NCI-H345 treated with DMSO at 0.1 percent for 48 hours (cell line): ENCODE data around the gene THSD7B.

Experiments used
- DNase-seq: peaks from one replicate; lab custom pipeline; 2025; ENCODE audit not compliant: unreplicated experiment; lab: John Stamatoyannopoulos, UW

THSD7B gene

DNA sequence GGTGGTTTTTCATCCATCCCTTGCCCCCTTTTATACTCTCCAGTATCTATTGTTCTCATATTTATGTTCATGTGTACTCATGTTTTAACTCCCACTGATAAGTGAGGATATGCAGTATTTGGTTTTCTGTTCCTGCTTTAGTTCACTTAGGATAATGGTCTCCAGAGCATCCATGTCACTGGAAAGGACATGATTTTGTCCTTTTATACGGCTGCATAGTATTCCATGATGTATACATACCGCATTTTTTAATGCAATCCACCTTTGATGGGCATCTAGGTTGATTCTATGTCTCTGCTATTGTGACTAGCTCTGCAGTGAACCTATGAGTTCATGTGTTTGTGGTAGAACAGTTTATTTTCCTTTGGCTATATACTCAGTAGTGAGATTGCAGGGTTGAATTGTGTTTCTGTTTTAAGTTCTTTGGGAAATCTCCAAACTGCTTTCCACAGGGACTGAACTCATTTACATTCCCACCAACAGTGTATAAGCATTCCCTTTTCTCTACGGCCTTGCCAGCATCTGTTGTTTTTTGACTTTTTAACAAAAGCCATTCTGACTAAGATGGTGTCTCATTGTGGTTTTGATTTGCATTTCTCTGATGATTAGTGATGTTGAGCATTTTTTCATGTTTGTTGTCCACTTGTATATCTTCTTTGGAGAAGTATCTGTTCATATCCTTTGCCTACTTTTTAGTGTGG is 420.2 kb downstream of the THSD7B start:
- no peak for DNase-seq

DNA sequence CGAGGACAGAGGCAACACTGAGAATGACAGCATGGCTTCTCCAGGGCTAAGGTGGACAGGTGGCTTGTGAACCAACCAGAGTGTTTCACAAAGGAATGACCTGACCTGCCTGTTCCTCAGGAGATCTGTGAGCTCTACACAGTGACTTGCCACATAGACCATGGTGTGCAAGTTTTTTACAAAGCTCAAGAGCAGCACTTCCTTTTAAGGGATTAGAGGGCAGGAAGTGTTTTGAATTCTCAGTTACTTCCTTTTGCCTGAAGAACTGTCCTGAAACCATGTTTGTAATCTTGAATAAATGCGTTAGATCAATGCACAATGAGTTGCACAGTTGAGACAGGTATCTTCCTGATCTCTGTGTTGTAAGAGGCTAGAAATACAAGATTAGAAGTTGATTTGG is 421.9 kb downstream of the THSD7B start:
- no peak for DNase-seq

DNA sequence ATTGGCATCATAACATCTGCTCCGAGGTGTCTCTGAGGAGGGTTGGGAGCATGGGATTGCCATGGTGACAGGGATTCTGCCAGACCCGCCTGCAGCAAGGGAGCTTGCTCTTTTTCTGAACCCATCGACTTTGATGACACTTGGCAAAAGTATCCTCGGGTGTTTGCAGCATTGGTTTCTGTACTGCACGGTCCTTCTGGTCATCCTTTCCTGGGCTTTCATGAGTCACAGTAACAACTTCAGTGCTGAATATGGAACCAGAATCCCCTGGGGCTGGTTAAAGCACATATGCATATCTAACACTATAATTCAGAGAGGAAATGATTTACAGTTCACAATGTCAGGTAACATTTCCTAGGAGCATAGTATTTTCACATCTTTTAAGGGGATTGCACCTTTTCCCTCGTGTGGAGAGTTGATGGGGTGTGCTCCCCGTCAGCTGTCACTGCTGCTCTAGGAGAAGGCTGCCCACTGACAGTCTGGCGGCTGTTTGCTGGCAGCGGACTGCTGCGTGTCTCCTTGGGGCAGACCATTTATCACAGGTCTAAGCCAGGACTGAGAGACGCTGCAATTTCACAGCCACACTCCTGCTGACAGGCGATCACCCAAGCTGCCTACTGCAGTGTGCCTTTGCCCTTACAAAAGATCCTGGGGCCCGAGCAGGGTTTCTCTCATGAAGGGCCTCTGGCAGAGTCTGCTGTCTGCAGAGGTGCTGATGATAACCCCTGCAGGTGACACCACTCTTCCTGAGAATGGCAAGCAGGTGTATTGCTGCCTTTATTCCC is 425.3 kb downstream of the THSD7B start:
- no peak for DNase-seq

DNA sequence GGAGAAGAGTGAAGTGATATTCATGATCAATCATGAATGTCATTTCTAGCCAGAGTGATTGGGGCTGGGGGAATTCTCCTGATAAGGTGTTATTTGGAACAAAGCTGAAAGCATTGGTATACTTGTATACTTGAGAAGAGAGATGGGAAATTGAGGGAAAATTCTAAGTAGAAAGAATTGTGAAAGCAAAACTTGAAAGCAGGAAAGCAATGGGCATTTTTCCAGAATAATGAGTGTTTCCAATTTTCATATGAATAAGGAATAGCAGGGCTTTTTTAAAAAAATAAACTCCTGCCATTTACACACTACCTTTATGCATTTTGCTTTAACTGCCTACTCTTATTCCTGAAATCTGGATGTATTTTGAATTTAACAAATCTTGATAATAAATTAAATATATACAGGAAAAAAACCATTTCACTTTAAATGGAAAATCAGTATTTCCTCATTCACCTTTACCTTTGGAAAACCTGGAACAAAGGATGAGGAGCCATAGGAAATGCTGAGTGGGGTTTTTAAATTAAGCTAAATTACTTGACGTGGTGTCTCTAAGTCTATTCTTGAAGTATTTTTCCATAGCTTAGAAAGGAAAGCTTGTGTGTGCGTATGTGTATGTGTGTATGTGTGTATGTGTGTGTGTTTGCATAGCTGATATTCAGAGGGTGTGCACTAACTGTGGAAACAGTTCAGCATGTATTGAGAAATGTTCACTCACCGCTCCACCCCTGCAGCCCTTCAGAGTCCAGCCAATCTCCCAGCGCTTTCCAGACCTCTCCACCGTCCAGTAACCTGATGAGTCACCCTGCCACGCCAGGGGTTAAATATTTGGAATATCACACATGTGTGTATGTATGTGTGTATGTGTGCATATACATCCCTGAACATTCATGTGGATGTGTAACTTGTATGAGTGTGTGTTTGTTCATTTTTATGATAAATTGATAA is 427.3 kb downstream of the THSD7B start:
- DNase-seq, result no peak

DNA sequence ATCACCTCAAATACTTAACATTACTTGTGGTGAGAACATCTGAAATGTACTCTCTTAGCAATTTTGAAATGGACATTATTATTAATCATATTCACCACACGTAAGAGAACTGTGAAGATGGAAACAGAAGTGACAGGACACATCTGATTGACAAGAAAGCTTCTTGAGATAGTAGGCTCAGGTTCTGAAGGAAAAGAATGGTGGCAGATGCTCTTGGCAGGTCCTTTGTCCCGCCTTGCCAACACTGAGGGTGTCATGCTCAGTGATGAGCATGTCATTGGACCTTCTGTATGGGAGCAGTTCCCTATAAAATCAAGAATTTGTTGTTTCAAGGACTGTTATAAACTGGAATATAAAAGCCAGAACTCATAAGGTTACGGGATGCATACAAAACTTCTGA is 428.1 kb downstream of the THSD7B start:
- no peak for DNase-seq

DNA sequence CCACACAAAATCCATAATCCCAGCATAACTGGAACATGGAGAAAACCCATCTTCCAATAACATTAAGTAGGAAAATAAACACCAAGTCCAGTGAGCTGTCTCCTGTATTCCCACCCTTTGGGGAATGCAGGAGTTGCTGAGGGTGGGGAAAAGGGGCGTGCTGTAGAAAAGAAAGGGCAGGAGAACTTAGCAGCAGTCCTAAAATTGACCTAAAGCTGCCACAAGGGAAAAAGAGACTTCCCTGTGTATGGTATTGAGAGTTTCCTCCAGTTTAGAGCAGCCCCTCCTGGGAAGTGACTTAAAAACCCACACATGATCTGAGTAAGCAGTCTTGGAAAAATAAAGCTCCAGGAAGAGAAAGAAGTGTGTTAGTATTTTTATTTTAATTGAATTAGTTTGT is 428.8 kb downstream of the THSD7B start:
- DNase-seq, result no peak

DNA sequence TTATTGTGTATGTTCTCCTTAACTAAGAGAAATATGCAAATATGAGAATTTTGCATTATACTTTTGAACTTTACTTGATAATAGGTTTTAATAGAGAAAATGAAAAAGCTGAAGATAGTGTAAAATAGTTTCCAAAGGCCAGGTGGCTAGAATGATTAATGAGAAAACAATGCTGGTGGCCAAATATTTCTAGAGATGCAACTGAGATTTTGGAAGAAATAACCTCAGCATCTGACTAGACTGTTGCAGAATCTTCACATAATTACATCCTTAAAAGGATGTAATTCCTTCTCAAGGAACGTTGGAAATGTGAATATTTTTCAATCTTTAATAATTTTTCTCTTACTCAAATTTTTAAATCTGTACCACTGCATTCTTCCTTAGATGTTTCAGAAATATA is 434.4 kb downstream of the THSD7B start:
- DNase-seq, result no peak

DNA sequence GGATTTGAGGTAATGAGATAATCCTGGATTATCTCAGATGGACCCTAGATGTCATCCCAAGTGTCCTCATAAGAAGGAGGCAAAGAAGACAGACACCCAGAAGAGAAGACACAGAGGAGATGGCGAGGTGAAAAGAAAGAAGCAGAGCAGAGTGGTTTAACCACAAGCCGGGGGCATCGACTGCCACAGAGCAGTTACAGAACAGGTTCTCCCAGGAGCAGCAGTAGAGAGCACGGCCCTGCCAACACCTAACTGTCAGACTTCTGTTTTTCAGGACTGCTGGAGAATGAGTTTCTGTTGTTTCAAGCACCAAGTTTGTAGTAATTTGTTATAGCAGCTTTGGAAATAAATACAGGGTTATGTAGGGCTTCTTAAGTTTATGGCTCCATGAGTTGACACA is 437.0 kb downstream of the THSD7B start:
- DNase-seq, result no peak

DNA sequence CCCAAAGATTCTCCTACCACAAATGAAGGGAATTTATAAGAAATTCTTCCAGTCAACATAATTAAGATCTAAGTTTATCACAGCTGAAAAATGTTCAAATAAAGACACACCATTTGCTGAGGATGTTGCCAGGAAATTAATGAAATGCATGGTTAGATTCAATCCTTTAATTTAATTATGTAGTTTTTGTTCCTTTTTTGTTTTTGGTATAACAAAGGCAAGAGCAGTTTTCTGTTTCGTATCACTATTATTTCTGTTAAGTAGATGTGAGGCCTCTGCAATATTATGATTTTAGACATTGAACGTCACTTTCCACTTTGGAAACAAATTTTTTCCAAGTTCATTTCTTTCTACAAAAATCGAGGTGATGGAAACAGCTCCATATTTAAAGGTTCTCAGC is 440.0 kb downstream of the THSD7B start:
- no peak for DNase-seq

DNA sequence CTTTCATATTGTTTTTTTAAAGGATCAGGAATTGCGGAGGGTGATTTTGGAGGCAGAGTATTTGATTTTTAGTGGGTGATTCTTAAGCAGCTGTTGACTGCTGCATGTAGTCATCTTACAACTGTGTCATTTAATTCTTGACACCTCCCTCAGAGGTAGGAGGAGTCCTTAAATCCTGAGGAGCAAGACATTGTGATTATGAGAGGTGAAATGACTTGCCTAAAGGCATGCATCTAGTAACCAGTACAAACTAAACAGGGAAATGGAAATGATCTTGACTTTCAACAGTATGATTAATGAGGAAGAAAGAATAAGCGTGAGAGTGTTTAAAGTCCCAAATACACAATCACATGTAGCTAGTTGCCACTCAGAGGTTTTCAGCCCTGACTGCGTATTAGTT is 440.7 kb downstream of the THSD7B start:
- DNase-seq, result no peak

DNA sequence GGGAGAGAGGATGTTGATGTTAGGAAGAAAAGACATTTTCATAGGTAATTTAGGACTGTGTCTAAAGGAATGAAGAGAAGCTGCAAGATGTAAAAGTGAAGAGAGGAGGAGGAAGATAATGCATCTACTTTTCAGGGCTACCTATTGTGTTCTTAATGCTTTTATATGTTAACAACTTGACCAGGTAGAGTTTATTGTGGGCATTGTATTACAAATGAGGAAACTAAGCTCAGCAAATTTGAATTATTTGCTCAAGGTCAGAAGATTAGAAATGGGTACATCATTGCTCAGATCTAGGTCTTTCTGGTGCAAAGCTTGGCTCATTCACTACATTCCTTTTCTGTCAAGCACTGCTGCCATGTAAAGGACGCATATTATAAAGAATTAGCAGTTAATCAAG is 441.7 kb downstream of the THSD7B start:
- DNase-seq, result no peak

DNA sequence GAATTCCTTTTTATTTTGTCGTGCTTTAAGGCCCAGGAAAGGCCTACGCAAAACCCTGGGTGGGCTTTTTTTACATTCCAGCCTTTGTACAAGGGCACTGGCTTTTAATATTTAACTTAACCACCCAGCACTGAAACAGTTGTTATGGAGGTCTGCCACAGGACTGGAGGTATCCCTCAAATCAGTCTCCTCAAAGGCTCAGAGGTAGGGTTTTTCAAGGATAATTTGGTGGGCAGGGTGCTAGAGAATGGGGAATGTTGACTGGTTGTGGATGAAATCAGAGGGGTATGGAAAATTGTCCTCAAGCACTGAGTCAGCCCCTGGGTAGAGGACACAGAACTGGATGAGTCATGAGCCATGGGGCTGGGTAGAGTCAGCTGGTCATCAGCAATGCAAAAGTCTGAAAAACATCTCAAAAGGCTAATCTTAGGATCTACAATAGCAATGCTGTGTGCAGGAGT is 443.1 kb downstream of the THSD7B start:
- DNase-seq, result no peak

DNA sequence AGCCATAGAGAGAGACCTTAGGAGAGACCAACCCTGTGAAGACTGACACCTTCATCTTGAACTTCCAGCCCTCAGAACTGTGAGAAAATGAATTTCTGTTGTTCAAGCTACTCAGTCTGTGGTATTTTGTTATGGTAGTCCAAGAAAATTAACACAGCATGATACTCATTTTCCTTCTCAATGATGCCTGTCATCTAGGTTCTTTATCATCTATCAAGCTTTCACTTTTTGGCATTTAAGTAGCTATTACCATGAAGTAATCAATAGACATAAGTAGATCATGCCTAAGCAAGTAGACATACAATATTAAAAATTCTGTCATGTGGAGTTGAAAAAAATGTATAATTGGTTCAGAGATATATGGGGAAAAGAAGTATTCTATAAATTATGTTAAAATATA is 444.7 kb downstream of the THSD7B start:
- no peak for DNase-seq

DNA sequence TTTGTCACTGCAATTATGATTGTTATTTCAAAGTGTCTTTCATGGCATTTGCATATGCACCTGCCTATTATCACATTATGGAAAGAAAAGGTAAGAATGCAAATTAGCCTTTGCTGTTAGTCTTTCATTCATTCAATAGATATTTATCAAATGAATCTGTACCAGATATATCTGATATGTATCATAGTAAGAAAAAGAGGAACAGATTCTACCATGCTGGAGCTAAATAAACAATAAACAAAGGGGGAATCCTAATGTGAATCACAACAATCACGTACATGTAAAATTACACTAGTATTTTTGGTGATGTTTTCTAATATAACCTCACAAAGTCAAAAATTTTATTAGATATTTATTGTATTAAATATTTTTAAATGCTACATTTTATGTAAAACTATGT is 446.4 kb downstream of the THSD7B start:
- no peak for DNase-seq

DNA sequence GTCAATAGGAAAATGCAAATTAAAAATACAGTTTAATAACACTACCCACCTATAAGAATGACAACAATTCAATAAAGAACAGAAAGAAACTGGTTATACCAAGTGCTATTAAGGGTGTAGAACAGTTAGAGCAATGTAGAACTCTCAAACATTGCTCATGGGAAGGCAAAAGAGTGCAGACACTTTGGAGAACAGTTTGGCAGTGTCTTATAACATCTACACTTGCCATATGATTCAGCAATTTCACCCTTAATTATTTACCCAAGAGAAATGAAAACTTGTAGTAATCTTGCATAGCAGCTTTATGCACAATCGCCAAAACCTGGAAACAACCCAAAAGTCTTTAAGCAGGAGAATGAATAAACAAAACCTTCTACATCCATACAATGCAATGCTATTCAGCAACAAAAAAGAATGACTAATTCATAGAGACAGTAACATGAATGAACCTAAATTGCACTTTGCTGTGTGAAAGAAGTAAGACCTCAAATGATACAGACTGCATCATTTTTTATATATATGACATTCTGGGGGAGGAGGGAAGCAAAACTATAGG is 455.2 kb downstream of the THSD7B start:
- DNase-seq, result no peak

DNA sequence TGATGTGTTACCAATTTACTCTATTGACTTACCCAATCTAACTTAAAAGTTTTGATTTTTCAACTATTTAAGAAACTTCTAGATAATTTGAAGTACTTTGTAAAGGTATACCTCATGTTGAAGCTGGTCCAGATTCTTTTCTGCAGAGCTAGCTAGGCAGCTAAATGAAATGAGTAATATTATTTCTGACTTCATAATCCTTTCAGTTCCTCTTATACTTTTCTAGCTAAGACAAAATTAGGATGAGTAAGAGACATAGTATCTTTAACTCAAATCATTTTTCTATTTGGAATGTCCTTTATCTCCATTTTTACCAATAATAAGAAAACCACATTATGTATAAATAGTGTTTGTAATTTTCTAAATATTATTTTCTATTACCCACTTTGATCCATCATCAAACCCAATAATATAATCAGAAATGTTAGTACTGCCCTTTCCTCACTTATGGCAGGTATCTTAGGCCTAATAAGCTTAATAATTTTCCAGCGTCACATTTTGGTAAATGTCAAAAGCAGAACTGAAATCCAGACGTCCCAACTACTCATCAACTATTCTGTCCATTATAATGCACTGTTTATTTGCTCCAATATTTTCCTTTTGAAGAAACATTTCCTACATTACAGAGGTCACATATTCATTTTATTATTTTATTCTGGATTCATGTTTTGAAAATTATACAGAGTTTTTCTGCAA is 456.6 kb downstream of the THSD7B start:
- no peak for DNase-seq

DNA sequence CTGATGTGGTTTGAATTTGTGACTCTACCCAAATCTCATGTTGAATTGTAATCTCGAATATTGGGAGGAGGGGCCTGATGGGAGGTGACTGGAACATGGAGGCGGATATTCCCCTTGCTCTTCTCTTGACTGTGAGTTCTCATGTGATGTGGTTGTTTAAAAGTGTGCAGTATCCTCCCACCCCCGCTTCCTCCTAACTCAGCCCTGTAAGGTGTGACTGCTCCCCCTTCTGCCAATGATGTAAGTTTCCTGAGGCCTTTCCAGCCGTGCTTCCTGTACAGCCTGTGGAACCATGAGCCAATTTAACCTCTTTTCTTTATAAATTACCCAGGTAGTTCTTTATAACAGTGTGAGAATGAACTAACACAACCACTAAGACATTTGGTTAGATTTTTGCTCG is 458.4 kb downstream of the THSD7B start:
- DNase-seq, result no peak

DNA sequence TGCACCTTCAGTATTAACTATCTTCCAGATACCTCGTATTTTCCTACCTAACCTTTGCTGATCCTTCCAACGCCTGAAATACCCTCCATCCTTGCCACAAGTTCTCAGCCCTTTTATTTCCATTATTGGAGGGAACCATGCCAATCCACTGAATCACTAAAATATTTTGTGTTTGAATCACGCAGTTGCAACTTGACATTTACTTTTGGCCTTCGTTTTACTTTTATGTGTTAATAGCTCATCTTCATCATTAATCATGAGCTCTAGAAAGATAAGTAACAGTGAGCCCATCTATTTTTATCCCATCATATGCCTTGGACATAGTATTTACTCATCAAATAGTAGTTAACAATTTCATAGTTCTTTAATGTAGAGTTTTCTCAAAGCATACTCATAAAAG is 463.2 kb downstream of the THSD7B start:
- no peak for DNase-seq

DNA sequence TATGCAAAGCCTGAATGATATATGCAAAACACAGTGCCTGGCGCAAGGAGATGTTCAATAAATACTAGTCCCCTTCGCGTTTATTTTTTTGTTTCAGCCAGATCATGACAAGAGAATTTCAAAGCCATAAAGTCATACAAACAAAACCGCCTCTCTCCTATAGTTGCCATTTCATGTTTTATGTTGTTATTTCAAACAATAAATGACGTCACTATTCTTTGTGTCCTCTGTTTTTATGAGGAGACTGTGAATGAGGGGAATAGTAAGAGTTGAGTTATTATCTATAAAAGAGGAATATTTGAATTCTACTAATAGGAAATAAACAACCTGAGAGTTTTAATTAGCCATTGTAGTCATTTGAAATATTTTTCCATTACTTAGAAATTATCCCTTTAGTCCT is 464.5 kb downstream of the THSD7B start:
- no peak for DNase-seq

DNA sequence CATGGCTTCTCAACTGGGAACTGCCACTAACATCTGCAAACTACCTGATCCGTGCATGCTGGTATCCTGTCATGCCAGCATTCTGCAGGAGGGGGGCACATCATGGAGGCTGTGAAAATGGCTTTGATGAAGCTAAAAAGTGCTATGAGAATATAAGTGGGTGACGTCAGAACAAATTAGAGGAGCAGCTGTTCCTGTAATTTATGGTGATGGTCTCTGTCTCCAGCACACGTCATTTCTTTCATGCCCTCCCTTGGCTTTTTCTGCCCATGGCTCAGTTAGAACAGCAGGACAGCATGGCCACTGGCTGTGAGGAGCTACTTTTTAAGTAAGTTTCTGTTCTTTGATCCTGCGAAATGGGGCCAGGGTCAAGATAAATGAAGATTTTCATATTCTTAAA is 466.3 kb downstream of the THSD7B start:
- no peak for DNase-seq

DNA sequence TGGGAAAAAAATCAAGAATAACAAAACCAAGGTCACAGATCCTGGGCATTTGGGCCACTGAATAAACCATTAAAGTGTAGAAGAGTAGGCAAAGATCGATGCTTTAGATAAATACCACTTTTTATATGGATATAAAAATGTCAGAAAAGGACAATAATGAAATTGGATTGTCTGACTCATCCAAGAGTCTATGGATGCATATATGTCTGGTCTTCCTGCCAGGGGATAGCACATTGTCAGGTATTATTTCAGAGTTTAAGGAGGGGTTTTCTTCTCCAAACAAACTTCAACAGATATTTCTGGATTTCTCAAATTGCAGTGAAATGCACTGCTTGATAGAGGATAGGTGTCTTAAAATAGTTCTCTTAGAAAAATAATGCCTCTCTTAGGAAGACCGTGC is 466.7 kb downstream of the THSD7B start:
- no peak for DNase-seq
